Stomach (tissue), 9 donors: Measurements from ENCODE around the gene DNAJC25. TPM values are rescaled to one million over a fixed set of nuclear protein-coding genes. Genes with fewer than 3 reads are reported as not detected.

Experiments
- DNase-seq, 2 donors: peaks; one replicate each; pipeline versions ENCODE4 v3.0.0 to v3.0.0-alpha.2; 2013 to 2019
- H3K27ac ChIP-seq, 5 donors: fragments of 200-600 bp in 4 of 5; sonication (generic) in 4 of 5; one replicate each; pipeline ENCODE4 v1.5.1; 2013 to 2019; ENCODE audit warnings: mild to moderate bottlenecking in 1 of 5, moderate library complexity in 1 of 5
- H3K27me3 ChIP-seq, 3 donors: fragments of 200-600 bp; sonication (generic); one replicate each; pipeline ENCODE4 v1.5.1; 2017 to 2019; ENCODE audit warnings: mixed run types in 1 of 3
- H3K36me3 ChIP-seq, 4 donors: fragments of 200-600 bp; sonication (generic); 1 replicate in 3 of 4; 2 replicates in 1 of 4; pipeline ENCODE4 v1.5.1; 2016 to 2019
- H3K4me1 ChIP-seq, 4 donors: fragments of 200-600 bp; sonication (generic); one replicate each; pipeline ENCODE4 v1.5.1; 2016 to 2019
- H3K4me3 ChIP-seq, 4 donors: fragments of 200-600 bp; sonication (generic) in 3 of 4; one replicate each; pipeline ENCODE4 v1.5.1; 2016 to 2019; ENCODE audit warnings: mild to moderate bottlenecking in 1 of 4
- H3K9me3 ChIP-seq, 4 donors: fragments of 200-600 bp; sonication (generic); one replicate each; pipeline ENCODE4 v1.5.1; 2016 to 2019
- CTCF ChIP-seq, 7 experiments: fragments of 450-650 bp in 4 of 7; fragments of 200-600 bp in 3 of 7; sonication (generic) in 3 of 7; IDR thresholded peaks; one replicate each; pipeline ENCODE4 v1.5.1; 2016 to 2019; ENCODE audit warnings: antibody characterized with exemption in 7 of 7, control low read depth in 2 of 7, mild to moderate bottlenecking in 1 of 7
- EP300 ChIP-seq: sonication (generic); formaldehyde crosslinking; IDR thresholded peaks from one replicate; pipeline ENCODE4 v1.6.1; 2017; ENCODE audit warnings: antibody characterized with exemption
- POLR2A ChIP-seq, 4 donors: fragments of 450-650 bp; IDR thresholded peaks; one replicate each; pipeline ENCODE4 v1.6.1; 2016; ENCODE audit warnings: antibody characterized with exemption in 4 of 4, control low read depth in 2 of 4, mild to moderate bottlenecking in 1 of 4, moderate library complexity in 1 of 4
- POLR2AphosphoS5 ChIP-seq, 3 donors: sonication (generic); formaldehyde crosslinking; IDR thresholded peaks; one replicate each; pipeline ENCODE4 v1.6.1; 2016; ENCODE audit warnings: antibody characterized with exemption in 3 of 3
- WGBS, 5 donors: extraction: QIAGEN DNeasy Blood & Tissue Kit in 3 of 5; methylation state at CpG; one replicate each; pipeline versions ENCODE4 v1.1.5 to v1.1.7; 2013 to 2018; 5-methylcytosine and 5-hydroxymethylcytosine counted together
- intact Hi-C: fragments of 100-400 bp; cut with DNase I; formaldehyde crosslinking; loops from one replicate; pipeline ENCODE4 v1.15.1; 2023; ENCODE audit warnings: low total_unique reads
- polyA plus RNA-seq, 3 donors: library from polyadenylated mRNA; stranded (reverse); fragments of 200-250 nt; gene quantifications; one replicate each; pipeline ENCODE4 v1.2.3, GENCODE V29; 2013
- total RNA-seq, 5 donors: library from RNA; depleted of rRNA; stranded (reverse); fragments of >200 nt; gene quantifications; one replicate each; pipeline versions ENCODE4 v1.1.0 to v1.2.3, GENCODE V29; 2014 to 2016
- donor health status: healthy with polysubstance abuse.
- donor health status: Bipolar disorder and iron deficiency.
- donor health status: healthy.

DNAJC25 gene
- total and polyA plus RNA-seq, 8 donors: 1.3 to 44.0 (median 4.7) TPM; not detected in 1

- no peak for TF ChIP-seq CTCF (IDR thresholded peaks at IDR 0.05)
- TF ChIP-seq POLR2A (IDR thresholded peaks at IDR 0.05): no peak
- TF ChIP-seq EP300: no peak
- TF ChIP-seq POLR2AphosphoS5 (IDR thresholded peaks at IDR 0.05): no peak
- H3K36me3 ChIP-seq: no peaks in the 10 kb centered on the region
- H3K27ac ChIP-seq: no peak overlapping the region
- WGBS, 5 donors: 48 to 78% (median 65%) methylated on average over 1 of the region's 1 CpG
- H3K9me3 ChIP-seq: no peaks in the 10 kb centered on the region
- H3K4me1 ChIP-seq: peaks cover 14 to 61% (median 45%) of the 10 kb centered on the region in 4 donors
- H3K4me3 ChIP-seq: no peak overlapping the region
- intact Hi-C loops: no loop called here
- no peak for DNase-seq
- H3K27me3 ChIP-seq: no peaks in the 10 kb centered on the region
Measured at GRCh38 chr9:111634860-111635259, 3.7 kb downstream of the DNAJC25 start.

GRCh38 chr9:111637421-111637950 lies 6.4 kb downstream of the DNAJC25 start:
- H3K4me3 ChIP-seq: no peak overlapping the region
- no peak for TF ChIP-seq POLR2AphosphoS5 (IDR thresholded peaks at IDR 0.05)
- no peak for TF ChIP-seq EP300
- no peak for TF ChIP-seq CTCF (IDR thresholded peaks at IDR 0.05)
- DNase-seq: no peak
- H3K27me3 ChIP-seq: no peaks in the 10 kb centered on the region
- H3K36me3 ChIP-seq: no peaks in the 10 kb centered on the region
- H3K9me3 ChIP-seq: no peaks in the 10 kb centered on the region
- intact Hi-C loops: no loop called here
- H3K27ac ChIP-seq: no peak overlapping the region
- peaks cover 5 to 46% (median 29%) of the 10 kb centered on the region in 4 donors for H3K4me1 ChIP-seq
- WGBS, 5 donors: 63 to 74% (median 72%) methylated on average over 6 of the region's 6 CpGs

GRCh38 chr9:111644195-111644772 lies 13.2 kb downstream of the DNAJC25 start:
- H3K27ac ChIP-seq: no peak overlapping the region
- intact Hi-C loops: no loop called here
- no peaks in the 10 kb centered on the region for H3K9me3 ChIP-seq
- H3K36me3 ChIP-seq: peaks cover 7 to 37% (median 29%) of the 10 kb centered on the region in 4 donors
- TF ChIP-seq EP300 (no peak), CTCF (IDR thresholded peaks at IDR 0.05) (no peak)
- peaks cover 0 to 6% (median 0%) of the 10 kb centered on the region in 4 donors for H3K4me1 ChIP-seq
- 72 to 87% (median 77%) methylated on average over 8 of the region's 8 CpGs for WGBS, 5 donors
- H3K27me3 ChIP-seq: no peaks in the 10 kb centered on the region
- DNase-seq: no peak
- H3K4me3 ChIP-seq: no peak overlapping the region

GRCh38 chr9:111645806-111646205 lies 14.7 kb downstream of the DNAJC25 start:
- no peak for TF ChIP-seq CTCF (IDR thresholded peaks at IDR 0.05)
- no peak for TF ChIP-seq POLR2AphosphoS5 (IDR thresholded peaks at IDR 0.05)
- TF ChIP-seq POLR2A (IDR thresholded peaks at IDR 0.05): no peak
- TF ChIP-seq EP300: no peak
- intact Hi-C loops: no loop called here
- no peak for DNase-seq
- peaks cover 7 to 50% (median 43%) of the 10 kb centered on the region in 4 donors for H3K36me3 ChIP-seq
- no peaks in the 10 kb centered on the region for H3K9me3 ChIP-seq
- H3K4me3 ChIP-seq: no peak overlapping the region
- no peaks in the 10 kb centered on the region for H3K27me3 ChIP-seq
- H3K27ac ChIP-seq: no peak overlapping the region
- peaks cover 0 to 6% (median 0%) of the 10 kb centered on the region in 4 donors for H3K4me1 ChIP-seq
- WGBS, 5 donors: 74 to 100% (median 91%) methylated on average over 1 of the region's 1 CpG
